ENCODE measurements around the gene RPN1.
"Not testable (repeated sequence)": the region's sequence is repeated elsewhere in the genome, so short reads cannot be mapped to it uniquely, and the experiment has no call there.

RPN1 gene

DNA sequence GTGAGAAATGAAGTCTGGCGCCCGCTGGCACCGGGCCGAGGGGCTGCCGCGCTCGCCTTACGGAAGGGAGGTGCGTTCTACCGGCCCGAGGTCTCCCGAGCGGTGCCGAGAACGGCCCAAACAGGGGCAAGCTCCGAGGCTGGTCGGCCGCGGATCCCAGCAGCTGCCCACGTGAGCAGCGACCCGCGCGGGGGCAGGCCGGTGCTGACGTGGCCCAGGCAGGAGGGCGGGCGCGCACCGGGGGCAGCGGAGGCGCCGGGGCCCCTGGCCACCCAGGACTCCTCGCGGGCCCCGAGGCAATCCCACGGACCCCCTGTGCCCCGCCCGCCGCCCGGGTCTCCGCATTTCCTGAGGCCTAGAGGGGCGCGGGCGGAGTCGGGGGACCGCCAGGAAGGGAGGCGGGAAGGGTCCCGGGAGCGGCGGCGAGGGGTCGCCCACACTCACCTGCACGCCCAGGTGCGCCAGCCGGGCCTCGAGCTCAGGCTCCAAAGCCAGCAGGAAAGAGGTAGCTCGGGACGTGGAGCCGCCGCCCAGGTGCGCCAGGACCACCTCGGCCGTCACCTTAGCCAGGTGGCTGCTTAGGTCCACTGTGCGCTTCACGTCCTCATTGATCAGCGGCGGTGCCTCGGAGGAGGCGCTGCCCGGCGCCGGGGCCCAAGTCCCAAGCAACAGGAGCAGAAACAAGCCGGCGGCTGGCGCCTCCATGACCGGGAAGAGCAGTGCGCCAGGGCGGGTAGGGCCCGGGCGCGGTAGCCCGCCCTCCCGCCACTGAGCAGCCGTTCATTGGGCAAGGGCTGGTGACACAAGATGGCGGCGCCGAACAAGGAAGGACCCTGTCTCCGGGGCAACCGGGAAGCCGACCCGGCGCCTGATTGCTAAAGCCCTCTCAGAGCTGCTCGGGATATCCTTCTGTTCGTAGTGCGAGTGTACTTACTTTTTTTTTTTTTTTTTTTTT, at the start of gene RPN1:
Gene RPN1, minus strand, starts transcription at position 723 of the 955 bp plus-strand sequence. Its CDS starts 18 bp downstream, at position 705.
- peak; percentile 91 to 93 (median 93) for DNase-seq (ENCODE audit: low read depth in 2 of 3, low spot score in 1 of 3)

DNA sequence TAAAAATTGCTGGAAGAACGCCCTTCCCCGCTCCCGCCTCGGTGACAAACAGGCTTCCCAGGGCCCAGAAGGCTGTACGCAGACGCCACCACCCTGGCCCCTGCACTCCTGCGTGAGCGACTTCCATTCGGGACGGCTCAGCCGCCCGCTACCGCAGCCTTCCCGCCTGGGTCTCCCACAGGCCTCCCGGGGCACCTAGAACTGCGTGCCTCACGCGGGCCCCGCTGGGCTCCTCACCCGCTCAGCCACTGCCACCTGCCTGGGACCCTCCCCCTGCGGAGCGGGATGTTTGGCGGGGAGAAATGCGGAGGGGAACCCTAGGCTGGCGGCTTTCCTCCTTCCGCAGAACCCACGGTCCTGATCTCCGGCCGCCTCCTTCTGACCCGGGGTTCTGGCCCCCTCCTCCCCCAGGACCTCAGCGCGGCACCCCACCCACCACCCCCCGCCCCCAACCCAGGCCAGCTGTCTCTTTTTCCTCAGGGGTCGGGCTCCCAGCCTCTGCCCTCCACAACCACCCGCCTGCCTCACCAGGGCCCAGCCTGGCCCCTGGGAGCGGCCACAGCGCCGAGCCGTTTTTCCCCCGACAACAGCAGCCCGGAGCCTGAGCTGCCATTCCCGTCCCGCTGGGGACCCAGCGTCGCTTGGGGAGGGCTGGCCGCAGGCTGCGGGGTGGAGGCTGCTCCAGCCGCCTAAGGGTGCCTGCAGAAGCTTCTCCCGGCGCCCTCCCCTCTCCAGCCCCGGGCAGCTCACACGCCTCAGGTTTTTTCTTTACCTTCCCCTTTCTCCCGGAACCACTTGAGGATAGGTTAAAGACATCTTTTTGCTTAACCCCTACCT, 47.8 kb upstream of the RPN1 start:
- DNase-seq (ENCODE audit: low read depth in 2 of 3, low spot score in 1 of 3) = no peak

DNA sequence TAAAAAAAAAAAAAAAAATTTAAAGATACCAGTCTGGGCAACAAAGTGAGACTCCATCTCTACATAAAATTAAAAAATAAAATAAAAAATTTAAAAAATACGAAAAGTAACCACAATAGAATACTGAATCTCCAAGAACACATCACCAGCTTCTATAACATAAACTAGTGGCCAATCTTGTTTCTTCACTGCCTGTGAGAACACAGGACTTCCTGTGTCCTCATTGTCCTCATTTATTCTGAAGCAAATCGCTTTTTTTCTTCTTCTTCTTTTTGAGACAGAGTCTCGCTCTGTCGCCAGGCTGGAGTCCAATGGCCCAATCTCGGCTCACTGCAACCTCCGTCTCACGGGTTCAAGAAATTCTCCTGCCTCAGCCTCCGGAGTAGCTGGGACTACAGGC, 46.7 kb upstream of the RPN1 start:
- no peak for DNase-seq (ENCODE audit: low read depth in 2 of 3, low spot score in 1 of 3)

DNA sequence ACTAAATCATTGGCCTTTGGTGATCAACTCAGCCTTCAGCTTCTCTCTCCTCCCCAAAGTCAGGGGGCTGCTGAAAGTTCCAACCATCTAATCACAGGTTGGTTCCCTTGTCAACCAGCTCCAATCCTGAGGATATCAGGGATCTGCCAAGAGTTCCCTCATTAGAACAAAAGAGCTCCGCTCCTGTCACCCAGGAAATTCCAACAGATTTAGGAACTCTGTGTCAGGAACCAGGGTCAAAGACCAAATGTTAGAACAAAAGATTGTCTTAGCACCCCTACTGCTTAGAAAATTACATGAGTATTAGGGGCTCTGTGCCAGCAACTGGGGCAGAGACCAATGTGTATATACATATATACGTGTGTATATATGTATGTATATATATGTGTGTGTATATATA, 43.1 kb upstream of the RPN1 start:
- no peak for DNase-seq (ENCODE audit: low read depth in 2 of 3, low spot score in 1 of 3)

DNA sequence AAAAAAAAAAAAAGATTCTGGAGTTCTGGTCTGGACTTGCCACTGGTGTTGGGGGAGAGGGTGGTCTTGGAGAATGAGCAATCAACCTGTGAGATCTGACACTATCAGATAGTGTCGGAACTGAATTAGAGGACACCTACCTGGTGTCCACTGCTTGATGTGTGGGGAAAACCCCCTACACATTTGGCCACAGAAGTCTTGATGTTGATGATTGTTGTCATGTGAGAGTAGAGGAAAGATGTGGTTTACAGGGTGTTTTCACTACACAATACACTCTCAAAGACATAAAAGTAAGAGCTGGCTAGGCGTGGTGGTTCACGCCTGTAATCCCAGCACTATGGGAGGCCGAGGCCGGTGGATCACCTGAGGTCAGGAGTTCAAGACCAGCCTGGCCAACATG, 38.4 kb upstream of the RPN1 start:
- no peak for DNase-seq (ENCODE audit: low read depth in 2 of 3, low spot score in 1 of 3)

DNA sequence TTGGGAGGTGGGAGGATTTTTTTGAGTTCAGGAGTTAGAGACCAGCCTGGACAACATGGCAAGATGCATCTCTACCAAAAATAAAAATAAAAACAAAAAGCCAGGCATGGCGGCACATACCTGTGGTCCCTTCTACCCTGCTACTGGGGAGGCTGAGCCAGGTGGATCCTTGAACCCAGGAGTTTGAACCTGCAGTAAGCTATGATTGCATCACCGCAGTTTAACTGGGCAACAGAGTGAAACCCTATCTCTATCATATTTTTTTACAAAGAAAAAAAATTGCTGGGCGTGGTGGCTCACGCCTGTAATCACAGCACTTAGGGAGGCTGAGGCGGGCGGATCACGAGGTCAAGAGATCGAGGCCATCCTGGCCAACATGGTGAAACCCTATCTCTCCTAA, 35.8 kb upstream of the RPN1 start:
- DNase-seq (ENCODE audit: low read depth in 2 of 3, low spot score in 1 of 3) = no peak

DNA sequence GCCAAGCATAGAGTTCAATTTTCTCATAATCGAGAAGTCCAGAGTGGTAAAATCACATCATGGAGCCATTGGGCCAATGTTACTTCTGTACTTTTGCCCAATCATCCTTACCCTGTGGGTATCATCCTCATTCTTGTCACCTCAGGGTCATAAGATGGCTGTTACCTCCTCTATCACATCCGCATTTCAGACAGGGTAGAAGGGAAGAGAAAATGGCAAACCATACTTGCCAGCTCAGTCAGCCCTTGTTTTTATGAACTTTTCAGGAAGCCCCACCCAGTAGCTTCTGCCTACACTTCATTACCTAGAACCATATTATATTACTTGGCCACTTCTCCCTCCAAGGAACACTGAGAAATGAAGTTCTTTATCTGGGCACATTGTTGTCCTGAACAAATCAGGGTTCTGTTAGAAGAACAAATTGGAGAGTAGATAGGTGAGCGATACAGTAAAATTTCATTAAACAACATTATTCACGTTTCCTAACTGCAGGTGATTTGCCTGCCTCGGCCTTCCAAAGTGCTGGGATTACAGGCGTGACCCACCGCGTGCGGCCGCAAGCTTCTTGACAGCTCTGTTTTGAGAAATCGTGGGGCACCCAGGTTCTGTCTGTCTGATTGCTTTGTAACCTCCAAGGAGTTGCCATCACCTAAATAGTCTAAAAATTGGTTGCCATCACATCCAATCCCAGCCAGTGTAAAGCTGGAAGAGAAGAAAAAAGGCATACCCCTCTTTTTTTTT, 34.5 kb upstream of the RPN1 start:
- no peak for DNase-seq (ENCODE audit: low read depth in 2 of 3, low spot score in 1 of 3)

DNA sequence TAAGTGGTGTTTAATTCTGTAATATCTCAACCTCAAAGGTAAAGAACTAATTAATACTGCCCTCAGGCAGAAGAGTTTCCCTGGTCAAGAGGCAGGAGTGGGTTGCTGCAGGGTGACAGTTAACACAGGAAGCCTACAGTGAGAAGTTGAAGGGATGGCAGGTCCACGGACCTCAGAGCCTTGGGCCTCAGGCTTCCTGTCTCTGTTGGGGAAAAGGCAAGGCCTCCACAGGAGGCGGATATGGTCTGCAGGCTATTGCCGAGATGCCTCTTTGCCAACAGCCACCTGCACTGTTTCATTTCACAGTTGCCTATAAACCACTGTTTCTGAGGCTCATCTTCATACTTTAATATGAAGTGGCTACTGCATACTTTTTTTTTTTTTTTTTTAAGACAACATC, 33.3 kb upstream of the RPN1 start:
- DNase-seq (ENCODE audit: low read depth in 2 of 3, low spot score in 1 of 3) = no peak

DNA sequence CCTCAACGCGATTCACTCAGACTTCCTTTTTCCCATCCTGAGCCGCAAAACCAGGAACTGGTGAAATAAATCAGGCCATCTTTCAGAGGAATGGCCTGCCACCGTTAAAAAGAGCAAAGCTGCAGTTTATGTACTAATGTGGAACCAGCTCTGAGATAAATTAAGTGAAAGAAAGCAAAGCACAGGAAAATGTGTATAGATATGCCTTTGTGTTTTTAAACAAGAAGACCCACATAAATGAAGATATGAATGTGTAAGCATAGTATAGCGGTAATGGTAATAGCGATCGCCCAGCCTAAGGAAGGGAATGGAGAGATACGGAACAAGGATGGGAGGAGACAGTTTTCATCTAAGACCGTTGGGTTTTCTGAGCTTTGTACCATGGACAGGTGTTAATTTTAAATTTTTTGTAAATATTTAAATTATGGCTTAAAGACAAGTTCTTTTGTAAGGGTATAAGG, 30.8 kb upstream of the RPN1 start:
- DNase-seq (ENCODE audit: low read depth in 2 of 3, low spot score in 1 of 3) = peak in 1 of 3 donors; percentile 13

DNA sequence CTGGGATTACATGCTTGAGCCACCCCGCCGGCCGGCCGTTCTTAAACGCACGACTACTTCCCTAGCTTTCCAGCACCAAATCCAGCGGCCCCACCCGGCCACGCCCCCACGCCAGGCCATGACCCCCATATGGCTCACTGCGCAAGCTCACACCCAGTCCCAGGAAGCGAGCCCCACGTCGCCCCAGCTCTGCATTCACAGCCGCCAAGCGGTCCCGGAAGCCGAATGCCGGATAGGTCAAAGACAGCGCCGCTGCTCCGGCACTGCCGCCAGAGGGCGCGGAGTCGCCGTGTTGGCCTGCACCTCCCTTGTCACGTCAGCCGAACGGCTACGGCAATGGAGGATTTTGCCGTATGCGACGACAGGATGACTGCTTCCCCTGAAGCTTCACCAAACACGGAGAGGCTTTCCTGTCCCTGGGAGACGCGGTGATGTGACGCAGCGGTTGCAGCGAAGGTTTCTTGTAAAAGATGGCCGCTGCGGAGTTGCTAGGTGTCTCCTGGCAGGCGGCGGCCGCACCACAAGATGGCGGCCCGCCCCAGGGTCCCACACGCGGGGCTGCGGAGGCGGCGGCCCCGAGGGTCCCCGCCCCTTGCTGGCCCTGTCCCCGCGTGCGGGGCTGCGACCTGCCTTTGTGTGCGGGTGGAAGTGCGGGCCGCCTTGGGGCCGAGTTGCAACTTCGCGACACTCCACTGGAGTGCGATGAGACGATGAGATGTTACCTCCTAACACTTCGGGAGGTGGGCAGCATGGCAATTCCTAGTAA, 30.2 kb upstream of the RPN1 start:
- DNase-seq (ENCODE audit: low read depth in 2 of 3, low spot score in 1 of 3) = peak; percentile 94 to 100 (median 96)

DNA sequence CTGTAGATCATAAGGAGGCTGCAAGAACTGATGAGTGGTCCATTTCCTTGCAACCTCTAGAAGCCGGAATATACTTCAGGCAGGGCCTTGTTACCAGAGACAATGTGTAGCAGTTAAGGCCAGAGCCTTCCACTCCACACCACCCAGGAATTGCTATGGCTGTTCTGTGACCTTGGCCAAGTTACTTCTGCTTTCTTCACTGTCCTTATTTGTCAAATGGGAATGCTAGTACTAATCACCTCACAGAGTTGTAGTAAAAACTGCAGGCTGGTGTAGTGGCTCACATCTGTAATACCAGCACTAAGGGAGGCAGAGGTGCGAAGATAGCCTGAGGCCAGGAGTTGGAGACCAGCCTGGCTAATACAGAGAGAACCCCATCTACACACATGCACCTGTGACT, 28.7 kb upstream of the RPN1 start:
- no peak for DNase-seq (ENCODE audit: low read depth in 2 of 3, low spot score in 1 of 3)

DNA sequence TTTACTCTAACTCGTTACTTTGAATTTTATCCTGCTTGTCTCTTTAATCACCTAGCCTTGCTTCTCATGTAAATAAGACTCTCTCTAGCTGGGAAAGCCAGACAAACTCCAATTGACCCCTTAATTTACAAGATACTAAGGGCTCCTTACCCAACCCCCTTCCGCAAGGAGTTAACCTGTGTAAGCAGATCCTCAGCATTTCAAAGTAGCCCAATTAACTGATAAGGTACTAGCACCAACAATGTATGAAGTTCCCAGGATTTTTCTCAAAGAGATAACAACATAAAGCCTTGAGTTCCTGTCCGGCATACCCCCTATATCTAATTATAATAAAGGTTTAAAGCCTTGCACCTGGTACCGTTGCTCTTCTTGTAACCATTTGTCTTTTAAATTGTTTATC, 25.2 kb upstream of the RPN1 start:
- DNase-seq (ENCODE audit: low read depth in 2 of 3, low spot score in 1 of 3) = not testable (repeated sequence)

DNA sequence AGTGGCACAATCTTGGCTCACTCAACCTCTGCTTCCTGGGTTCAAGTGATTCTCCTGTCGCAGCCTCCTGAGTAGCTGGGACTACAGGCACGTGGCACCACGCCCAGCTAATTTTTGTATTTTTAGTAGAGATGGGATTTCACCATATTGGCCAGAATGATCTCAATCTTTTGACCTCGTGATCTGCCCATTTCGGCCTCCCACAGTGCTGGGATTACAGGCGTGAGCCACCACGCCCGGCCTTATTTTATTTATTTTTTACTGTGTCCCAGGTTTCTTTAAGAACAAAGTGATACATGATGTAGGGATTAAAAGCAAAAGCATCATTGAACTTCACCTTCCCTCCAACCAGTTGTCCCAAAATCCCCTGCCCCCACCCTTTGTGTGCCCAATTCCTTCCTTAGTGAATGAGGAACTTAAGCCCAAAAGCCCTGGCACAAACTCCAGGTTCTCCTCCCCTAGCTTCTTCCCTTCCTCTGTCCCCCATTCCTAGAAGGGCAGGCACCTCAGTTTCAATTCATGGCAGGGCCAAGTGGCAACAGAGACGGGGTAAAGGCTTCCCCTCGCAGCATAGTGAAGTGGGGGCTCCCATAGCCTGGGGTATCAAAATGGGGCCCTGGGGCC, 23.7 kb upstream of the RPN1 start:
- DNase-seq (ENCODE audit: low read depth in 2 of 3, low spot score in 1 of 3) = no peak

DNA sequence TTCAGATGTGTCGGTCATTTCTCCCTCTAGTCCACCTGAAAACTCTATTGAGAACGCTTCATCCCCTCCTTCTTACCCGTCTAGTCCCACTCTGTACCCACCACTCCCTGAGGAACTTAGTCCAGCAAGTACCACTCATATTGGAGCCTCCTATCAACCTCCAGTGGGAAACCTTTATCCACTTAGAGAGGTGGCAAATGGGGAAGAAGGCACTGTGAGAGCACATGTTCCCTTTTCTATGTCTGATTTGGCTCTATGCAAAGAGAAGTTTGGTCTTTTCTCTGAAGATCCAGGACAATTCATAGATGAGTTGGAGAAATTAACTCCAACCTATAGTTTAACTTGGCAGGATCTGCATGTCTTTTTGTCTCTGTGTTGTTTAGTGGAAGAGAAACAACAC, 17.0 kb upstream of the RPN1 start:
- DNase-seq (ENCODE audit: low read depth in 2 of 3, low spot score in 1 of 3) = no peak

DNA sequence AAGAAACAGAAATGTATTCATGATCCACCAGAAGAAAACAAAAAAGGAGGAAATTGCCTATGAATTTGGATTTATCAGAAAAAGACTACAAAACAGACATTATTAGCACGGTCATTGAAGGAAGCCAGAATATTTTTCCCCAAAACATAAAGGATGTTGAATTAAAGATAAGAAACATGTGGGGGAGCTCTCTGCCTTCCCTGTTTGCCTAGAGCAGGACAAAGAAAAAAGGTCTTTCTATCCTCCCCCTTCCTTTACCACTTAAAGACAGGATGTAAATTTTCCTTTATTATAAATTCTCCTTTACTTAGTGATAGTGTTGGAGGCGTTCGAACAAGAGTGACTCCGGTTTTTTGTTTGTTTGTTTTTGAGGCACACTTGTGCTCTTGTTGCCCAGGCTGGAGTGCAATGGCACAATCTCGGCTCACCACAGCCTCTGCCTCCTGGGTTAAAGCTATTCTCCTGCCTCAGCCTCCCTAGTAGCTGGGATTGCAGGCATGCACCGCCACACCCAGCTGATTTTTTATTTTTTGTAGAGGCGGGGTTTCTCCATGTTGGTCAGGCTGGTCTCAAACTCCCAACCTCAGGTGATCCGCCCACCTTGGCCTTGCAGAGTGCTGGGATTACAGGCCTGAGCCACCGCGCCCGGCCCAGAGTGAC, 14.9 kb upstream of the RPN1 start:
- no peak for DNase-seq (ENCODE audit: low read depth in 2 of 3, low spot score in 1 of 3)

DNA sequence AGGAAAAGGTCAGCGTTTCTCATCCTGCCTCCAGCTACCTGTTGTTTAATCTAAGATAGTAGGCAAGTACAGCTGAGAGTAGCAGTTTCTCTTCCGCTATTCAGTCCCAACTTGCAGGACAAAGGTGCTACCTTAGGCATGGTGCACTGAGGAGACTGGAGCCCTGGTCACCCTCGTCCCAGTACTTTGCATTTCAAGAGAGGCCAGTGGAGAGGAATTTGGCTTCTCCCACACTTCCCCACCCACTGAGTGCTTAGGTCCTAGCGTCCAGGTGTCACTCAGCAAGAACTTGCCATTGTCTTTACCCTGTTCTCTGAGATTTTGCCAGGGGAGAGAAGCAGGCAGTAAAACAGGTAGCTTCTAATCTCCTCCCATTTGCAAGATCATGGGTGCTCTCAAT, 12.5 kb upstream of the RPN1 start:
- no peak for DNase-seq (ENCODE audit: low read depth in 2 of 3, low spot score in 1 of 3)

DNA sequence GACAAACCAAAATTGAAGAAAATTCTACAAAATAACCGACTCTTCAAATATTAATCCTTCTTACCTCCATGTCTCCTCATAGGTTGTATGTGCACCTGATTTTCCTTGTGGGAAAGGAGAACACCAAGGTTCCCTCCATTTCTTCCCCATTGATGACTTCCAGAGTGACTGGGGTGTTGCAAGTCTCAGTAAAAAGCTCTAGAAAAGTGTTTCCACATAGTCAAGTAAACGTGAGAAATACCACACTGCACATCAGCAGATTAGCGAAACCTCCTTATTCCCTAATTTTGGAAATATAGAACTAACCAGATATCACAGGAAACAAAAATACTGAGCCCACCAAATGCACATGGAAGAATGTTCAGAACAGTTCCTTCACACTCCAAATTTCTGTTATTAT, 4.9 kb upstream of the RPN1 start:
- DNase-seq (ENCODE audit: low read depth in 2 of 3, low spot score in 1 of 3) = no peak

DNA sequence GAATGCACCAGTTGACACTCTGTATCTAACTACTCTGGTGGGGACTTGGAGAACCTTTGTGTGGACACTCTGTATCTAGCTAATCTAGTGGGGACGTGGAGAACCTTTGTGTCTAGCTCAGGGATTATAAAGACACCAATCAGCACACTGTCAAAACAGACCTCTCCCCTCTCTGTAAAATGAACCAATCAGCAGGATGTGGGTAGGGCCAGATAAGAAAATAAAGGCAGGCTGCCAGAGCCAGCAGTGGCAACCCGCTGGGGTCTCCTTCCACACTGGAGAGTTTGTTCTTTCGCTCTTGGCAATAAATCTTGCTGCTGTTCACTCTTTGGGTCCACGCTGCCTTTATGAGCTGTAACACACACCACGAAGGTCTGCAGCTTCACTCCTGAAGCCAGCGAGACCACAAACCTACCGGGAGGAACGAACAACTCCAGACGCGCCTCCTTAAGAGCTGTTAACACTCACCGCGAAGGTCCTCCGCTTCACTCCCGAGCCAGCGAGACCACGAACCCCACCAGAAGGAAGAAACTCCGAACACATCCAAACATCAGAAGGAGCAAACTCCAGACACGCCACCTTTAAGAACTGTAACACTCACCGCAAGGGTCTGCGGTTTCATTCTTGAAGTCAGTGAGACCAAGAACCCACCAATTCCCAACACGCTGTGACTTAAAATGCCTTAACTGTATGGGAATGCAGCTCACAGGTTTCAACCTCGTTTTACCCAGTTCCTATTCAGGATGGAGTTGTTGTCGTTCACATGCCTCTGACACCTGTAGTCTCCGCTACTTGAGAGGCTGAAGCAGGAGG, 3.6 kb upstream of the RPN1 start:
- peak in 2 of 3 donors; percentile 12 to 27 for DNase-seq (ENCODE audit: low read depth in 2 of 3, low spot score in 1 of 3)
